ENCODE measurements around the gene MAP9. TPM values are rescaled to one million over a fixed set of nuclear protein-coding genes. Genes with fewer than 3 reads are reported as not detected.

The MAP9 gene
- total and polyA plus RNA-seq, 2 experiments from 2014 or later, result 16.0 to 33.7 TPM

GRCh38 chr4:155402941-155403340 lies 26.2 kb upstream of the MAP9 start (continued):
- TF ChIP-seq ETS1 (IDR thresholded peaks at IDR 0.05) (no peak), CTCF (conservative IDR thresholded peaks at IDR 0.05; ENCODE audit: low read depth in 2 of 2) (no peak), NANOG (IDR thresholded peaks at IDR 0.05; ENCODE audit: borderline replicate concordance) (no peak), EZH2 (IDR thresholded peaks at IDR 0.05; ENCODE audit: low read depth, unreplicated experiment) (no peak), ZNF462 (CRISPR knock-in tag; IDR thresholded peaks at IDR 0.05) (no peak)

GRCh38 chr4:155400893-155401292 lies 24.1 kb upstream of the MAP9 start:
- Mint-ChIP-seq H3K27ac (no peak overlapping the region), H3K9me3 (peaks cover 6% of the 10 kb centered on the region; the same call in 1 of the 3 replicates), H3K27me3 (ENCODE audit: insufficient read depth, low read depth, poor library complexity) (peaks cover 2% of the 10 kb centered on the region), H3K4me1 (no peaks in the 10 kb centered on the region), H3K4me3 (no peak overlapping the region), H3K36me3 (ENCODE audit: low read depth) (no peaks in the 10 kb centered on the region)
- no peak overlapping the region for H3K4me3 ChIP-seq
- no peak overlapping the region for H2AFZ ChIP-seq
- H3K27ac ChIP-seq (ENCODE audit: low read depth), result no peak overlapping the region
- H3K4me2 ChIP-seq, result no peak overlapping the region
- H4K20me1 ChIP-seq (replicated peaks; ENCODE audit: insufficient read depth), result no peaks in the 10 kb centered on the region
- no peaks in the 10 kb centered on the region for H3K36me3 ChIP-seq (ENCODE audit: insufficient read depth)
- no peaks in the 10 kb centered on the region for H3K4me1 ChIP-seq (ENCODE audit: insufficient read depth)
- H3K79me2 ChIP-seq (replicated peaks; ENCODE audit: insufficient read depth), result no peaks in the 10 kb centered on the region
- no peaks in the 10 kb centered on the region for H3F3A ChIP-seq (replicated peaks; ENCODE audit: low read depth)
- DNase-seq (ENCODE audit: low spot score) (no peak), ATAC-seq (no peak)
- H3K9me2 ChIP-seq (ENCODE audit: insufficient read depth), result no peaks in the 10 kb centered on the region
- no peaks in the 10 kb centered on the region for H3K27me3 ChIP-seq (ENCODE audit: insufficient read depth)
- no peak for TF ChIP-seq STAT1 (IDR thresholded peaks at IDR 0.05; ENCODE audit: unreplicated experiment)
- no peak for TF ChIP-seq ZNF462 (CRISPR knock-in tag; IDR thresholded peaks at IDR 0.05)

All from GM23338 (cell line).